Peyer's patch (tissue), 4 donors: ENCODE measurements around the gene MARK4.

Source experiments
- POLR2A ChIP-seq, 2 donors: fragments of 450-650 bp; IDR thresholded peaks; one replicate each; pipeline ENCODE4 v1.5.1; 2017; ENCODE audit warnings: antibody characterized with exemption in 2 of 2, mild to moderate bottlenecking in 2 of 2, moderate library complexity in 2 of 2
- TF ChIP-seq, protein P1 (sequence below), 6 experiments: fragments of 450-650 bp in 4 of 6; fragments of 200-600 bp in 2 of 6; sonication (generic) in 1 of 6; IDR thresholded peaks; one replicate each; pipeline ENCODE4 v1.5.1; 2017 to 2019; ENCODE audit warnings: antibody characterized with exemption in 6 of 6, mild to moderate bottlenecking in 3 of 6, moderate library complexity in 1 of 6

GRCh38 chr19:45350477-45351058 lies 99.5 kb downstream of the MARK4 start:
- TF ChIP-seq, protein P1, sequence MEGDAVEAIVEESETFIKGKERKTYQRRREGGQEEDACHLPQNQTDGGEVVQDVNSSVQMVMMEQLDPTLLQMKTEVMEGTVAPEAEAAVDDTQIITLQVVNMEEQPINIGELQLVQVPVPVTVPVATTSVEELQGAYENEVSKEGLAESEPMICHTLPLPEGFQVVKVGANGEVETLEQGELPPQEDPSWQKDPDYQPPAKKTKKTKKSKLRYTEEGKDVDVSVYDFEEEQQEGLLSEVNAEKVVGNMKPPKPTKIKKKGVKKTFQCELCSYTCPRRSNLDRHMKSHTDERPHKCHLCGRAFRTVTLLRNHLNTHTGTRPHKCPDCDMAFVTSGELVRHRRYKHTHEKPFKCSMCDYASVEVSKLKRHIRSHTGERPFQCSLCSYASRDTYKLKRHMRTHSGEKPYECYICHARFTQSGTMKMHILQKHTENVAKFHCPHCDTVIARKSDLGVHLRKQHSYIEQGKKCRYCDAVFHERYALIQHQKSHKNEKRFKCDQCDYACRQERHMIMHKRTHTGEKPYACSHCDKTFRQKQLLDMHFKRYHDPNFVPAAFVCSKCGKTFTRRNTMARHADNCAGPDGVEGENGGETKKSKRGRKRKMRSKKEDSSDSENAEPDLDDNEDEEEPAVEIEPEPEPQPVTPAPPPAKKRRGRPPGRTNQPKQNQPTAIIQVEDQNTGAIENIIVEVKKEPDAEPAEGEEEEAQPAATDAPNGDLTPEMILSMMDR (IDR thresholded peaks at IDR 0.05) = no peak
- TF ChIP-seq POLR2A (IDR thresholded peaks at IDR 0.05) = no peak
